Right forelimb (tissue), 1 donor: ENCODE data around the gene ADCY4.
"Not testable (repeated sequence)": the region's sequence is repeated elsewhere in the genome, so short reads cannot be mapped to it uniquely, and the experiment has no call there.

Source experiments
- DNase-seq: peaks from one replicate; pipeline ENCODE4 v3.0.0-alpha.2; 2018

Gene ADCY4

GRCh38 chr14:24366721-24367513, 32.0 kb upstream of the ADCY4 start:
- peak; percentile 94 for DNase-seq

DNA sequence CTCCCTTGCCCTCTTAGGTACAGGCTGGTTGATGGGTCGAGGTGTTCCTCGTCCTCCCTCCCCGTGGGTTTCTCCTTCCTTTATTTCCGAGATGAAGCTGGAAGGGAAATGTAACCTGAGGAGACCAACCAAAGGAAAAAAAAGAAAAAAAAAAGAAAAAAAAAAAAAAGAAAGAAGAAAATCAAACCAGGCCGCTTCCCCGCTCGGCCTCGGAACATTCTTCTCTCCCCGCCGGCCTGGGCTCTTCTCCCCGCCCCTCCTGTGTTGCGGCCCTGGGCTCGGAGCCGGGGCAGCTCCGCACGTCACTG, 31.5 kb upstream of the ADCY4 start:
- DNase-seq, result no peak

GRCh38 chr14:24365600-24366412, 30.9 kb upstream of the ADCY4 start:
- DNase-seq, result peak; percentile 91

- no peak for DNase-seq
These were observed 30.0 kb upstream of the ADCY4 start for GRCh38 chr14:24364841-24365240.

DNA sequence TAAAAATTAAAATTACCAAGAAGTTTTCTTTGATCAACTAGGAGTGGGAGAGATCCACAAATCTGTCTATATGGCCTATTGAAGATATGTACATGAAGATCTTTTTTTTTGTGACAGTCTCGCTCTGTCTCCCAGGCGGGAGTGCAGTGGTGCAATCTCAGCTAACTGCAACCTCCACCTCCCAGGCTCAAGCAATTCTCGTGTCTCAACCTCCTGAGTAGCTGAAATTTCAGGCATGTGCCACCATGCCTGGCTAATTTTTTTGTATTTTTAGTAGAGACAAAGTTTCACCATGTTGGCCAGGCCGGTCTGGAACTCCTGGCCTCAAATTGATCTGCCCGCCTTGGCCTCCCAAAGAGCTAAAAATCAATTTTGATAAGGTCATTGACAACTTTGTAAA, 28.5 kb upstream of the ADCY4 start:
- DNase-seq, result no peak

- no peak for DNase-seq
These were observed 27.5 kb upstream of the ADCY4 start for GRCh38 chr14:24362241-24362960.

- no peak for DNase-seq
These were observed 26.5 kb upstream of the ADCY4 start for GRCh38 chr14:24361326-24361725.

DNA sequence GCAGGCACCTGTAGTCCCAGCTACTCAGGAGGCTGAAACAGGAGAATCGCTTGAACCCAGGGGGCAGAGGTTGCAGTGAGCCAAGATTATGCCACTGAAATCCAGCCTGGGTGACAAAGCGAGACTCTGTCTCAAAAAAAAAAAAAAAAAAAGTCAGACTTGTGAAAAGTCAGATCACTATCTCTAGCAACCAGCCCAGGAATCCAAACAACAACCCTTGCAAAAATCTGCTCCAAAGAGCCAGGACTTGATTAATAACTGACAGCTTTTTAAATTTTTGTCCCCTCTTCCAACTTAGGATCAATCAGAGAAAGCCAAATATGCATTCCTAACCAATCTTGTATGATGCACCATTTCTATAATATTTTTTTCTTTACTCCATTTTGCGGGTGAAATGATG, 25.4 kb upstream of the ADCY4 start:
- DNase-seq, result no peak

- no peak for DNase-seq
These were observed 21.3 kb upstream of the ADCY4 start for GRCh38 chr14:24356208-24356607.

- DNase-seq, result no peak
These were observed 20.1 kb upstream of the ADCY4 start for GRCh38 chr14:24355009-24355408.

- DNase-seq, result not testable (repeated sequence)
These were observed 19.6 kb upstream of the ADCY4 start for GRCh38 chr14:24354482-24354825.

DNA sequence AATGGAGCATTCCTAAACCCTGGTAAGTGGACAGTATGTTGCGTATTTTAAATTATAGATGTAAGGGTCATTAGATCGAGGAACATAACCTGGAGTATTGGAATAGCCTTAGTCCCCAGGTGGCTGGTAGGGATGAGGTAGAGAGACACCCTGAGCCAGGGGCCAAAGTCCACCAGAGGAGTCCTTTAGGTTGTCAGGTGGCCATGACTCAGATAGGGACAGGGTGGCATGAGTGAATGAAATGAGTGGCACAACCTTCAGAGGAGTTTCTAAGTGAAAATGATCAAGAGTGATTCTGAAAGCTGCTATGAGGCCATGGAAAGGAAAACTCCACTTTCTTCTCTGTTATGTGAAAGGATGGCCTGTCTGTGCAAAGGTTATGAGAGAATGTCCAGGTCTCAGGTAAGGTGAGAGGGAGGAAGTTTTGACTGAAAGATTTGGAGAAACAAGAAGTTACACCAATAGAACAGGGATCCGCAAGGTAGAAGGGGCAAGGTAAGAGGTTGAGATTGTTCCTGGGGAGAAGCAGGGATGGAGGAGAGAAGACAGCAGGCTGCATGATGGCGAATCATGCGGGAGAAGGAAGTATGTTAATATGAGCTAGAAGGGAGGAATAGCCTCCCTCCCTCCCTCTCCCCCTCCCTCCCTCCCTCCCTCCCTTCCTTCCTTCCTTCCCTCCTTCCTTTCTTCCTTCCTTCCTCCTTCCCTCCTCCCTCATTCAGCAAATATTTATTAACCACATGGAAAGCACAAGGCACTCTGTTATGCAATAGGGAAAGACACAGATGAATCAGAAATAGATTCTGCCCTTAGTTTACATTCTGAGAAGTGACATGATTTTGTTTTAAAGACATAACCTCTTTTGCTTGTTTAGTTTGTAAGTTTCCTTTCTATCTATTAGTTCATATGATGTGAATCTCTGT, 18.9 kb upstream of the ADCY4 start:
- DNase-seq, result no peak

GRCh38 chr14:24351517-24351916, 16.6 kb upstream of the ADCY4 start:
- no peak for DNase-seq

DNA sequence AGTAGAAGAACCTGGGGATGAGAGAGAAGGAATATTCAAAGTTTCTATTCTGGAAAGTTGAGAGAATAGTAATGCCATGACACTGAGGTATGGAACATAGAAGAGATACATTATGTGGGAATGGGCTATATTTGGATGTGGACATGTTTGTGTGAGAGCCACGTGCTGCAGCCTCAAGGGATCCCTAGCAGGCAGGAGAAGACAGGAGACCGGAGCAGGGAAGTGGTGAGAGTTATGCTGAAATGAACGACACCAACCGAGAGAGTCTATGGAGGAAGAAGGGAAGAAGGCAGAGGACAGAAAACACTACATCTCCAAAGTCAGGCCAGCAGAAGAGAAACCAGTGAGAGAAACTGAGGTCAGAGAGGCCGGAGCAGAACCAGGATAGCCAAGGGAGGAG, 14.9 kb upstream of the ADCY4 start:
- no peak for DNase-seq

DNA sequence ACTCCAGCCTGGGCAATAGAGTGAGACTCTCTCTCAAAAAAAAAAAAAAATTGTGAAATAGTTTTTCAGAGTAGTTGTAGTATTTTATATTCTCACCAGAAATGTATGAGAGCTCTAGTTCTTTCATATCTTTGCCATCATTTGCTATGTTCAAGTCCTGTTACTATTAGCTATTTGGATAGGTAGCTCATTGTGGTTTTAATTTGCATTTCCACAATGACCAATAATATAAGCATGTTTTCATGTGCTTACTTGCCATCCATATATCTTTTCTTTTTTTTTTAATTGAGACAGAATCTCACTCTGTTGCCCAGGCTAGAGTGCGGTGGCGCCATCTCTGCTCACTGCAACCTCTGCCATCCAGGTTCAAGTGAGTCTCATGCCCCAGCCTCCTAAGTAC, 13.3 kb upstream of the ADCY4 start:
- no peak for DNase-seq

GRCh38 chr14:24347134-24347533, 12.3 kb upstream of the ADCY4 start:
- no peak for DNase-seq

GRCh38 chr14:24343795-24344660, 9.2 kb upstream of the ADCY4 start:
- DNase-seq, result no peak

DNA sequence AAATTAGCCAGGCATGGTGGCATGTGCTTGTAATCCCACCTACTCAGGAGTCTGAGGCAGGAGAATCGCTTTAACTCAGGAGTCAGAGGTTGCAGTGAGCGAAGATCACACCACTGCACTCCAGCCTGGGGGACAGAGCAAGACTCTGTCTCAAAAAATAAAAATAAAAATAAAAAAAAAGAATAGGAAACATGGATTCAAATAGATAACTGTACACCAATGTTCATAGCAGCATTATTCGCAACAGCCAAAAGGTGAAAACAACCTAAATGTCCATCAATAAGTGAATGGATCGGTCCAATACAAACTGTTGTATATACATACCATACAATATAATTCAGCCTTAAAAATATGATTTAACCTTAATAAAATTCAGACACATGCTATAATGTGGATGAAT, 8.0 kb upstream of the ADCY4 start:
- DNase-seq, result no peak

DNA sequence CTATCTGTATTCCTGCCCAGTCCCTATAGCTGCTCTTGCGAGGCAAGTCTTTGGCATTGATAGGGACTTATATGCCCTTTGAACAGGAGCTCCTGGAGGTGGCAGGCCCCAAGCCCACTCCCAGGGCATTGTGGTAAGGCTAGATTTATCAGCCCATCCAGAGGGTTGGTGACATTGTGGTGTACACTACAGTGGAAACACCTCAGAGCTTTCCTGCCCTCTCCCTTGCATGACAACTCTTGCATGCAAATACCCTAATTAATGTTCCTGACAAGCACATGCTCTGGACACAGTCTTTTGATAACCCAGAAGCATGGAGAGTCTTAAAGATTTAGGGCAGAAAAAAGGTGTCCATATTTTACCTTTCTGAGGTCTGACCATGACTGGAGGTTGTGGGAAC, 5.7 kb upstream of the ADCY4 start:
- no peak for DNase-seq

- DNase-seq, result no peak
These were observed 4.6 kb upstream of the ADCY4 start, which contains the start of gene RIPK3 for GRCh38 chr14:24339284-24340151. RIPK3 (minus strand) TSS chr14:24339991; CDS start chr14:24339826, 165 bp downstream.

GRCh38 chr14:24338843-24339242, 4.0 kb upstream of the ADCY4 start:
- DNase-seq, result no peak
